H9 (cell line): Measurements from ENCODE around the gene S1PR4. TPM values are rescaled to one million over a fixed set of nuclear protein-coding genes. Genes with fewer than 3 reads are reported as not detected.

Experiments
- DNase-seq: peaks from one replicate; pipeline ENCODE4 v3.0.0-alpha.2; 2017
- H2AFZ ChIP-seq: one replicate; pipeline ENCODE4 v1.6.1; 2013; ENCODE audit warnings: mild to moderate bottlenecking, low read length, control low read depth, moderate library complexity
- H2AK5ac ChIP-seq: 2 replicates; pipeline ENCODE4 v1.6.1; 2013; ENCODE audit warnings: low read length, control low read depth, mixed read lengths; ENCODE audit not compliant: insufficient read length
- H2BK120ac ChIP-seq: one replicate; pipeline ENCODE4 v1.6.1; 2013; ENCODE audit warnings: low read depth, mild to moderate bottlenecking, low read length, control low read depth, inconsistent platforms; ENCODE audit not compliant: poor library complexity, severe bottlenecking
- H2BK12ac ChIP-seq: 2 replicates; pipeline ENCODE4 v1.6.1; 2013; ENCODE audit warnings: low read length, control low read depth, mixed read lengths, low read depth; ENCODE audit not compliant: insufficient read length
- H2BK15ac ChIP-seq: 2 replicates; pipeline ENCODE4 v1.6.1; 2013; ENCODE audit warnings: low read depth, low read length, control low read depth
- H2BK20ac ChIP-seq: one replicate; pipeline ENCODE4 v1.6.1; 2013; ENCODE audit warnings: low read depth, mild to moderate bottlenecking, low read length, control low read depth, inconsistent platforms; ENCODE audit not compliant: poor library complexity, severe bottlenecking
- H2BK5ac ChIP-seq: 2 replicates; pipeline ENCODE4 v1.6.1; 2013; ENCODE audit warnings: low read length, control low read depth, mixed read lengths; ENCODE audit not compliant: insufficient read length
- H3K14ac ChIP-seq: 2 replicates; pipeline ENCODE4 v1.6.1; 2013; ENCODE audit warnings: low read length, control low read depth; ENCODE audit not compliant: insufficient read depth
- H3K18ac ChIP-seq: 2 replicates; pipeline ENCODE4 v1.6.1; 2013; ENCODE audit warnings: low read depth, mild to moderate bottlenecking, mixed read lengths, low read length, control low read depth; ENCODE audit not compliant: insufficient read length
- H3K23ac ChIP-seq: 2 replicates; pipeline ENCODE4 v1.6.1; 2013; ENCODE audit warnings: low read length, control low read depth, mixed read lengths, low read depth; ENCODE audit not compliant: insufficient read length
- H3K23me2 ChIP-seq: 2 replicates; pipeline ENCODE4 v1.6.1; 2013; ENCODE audit warnings: low read depth, mild to moderate bottlenecking, mixed read lengths, low read length, control low read depth; ENCODE audit not compliant: insufficient read length, poor library complexity, severe bottlenecking
- H3K27ac ChIP-seq: 2 replicates; pipeline ENCODE4 v1.5.1; 2013; ENCODE audit warnings: low read length, control low read depth, mixed read lengths, low read depth; ENCODE audit not compliant: insufficient read length
- H3K27me3 ChIP-seq: 2 replicates; pipeline ENCODE4 v1.6.1; 2013; ENCODE audit warnings: low read length, control low read depth, inconsistent platforms; ENCODE audit not compliant: insufficient read depth
- H3K4ac ChIP-seq: 2 replicates; pipeline ENCODE4 v1.6.1; 2013; ENCODE audit warnings: low read depth, mild to moderate bottlenecking, control low read depth, inconsistent platforms, low read length, moderate library complexity
- H3K4me1 ChIP-seq: 2 replicates; pipeline ENCODE4 v1.6.1; 2013; ENCODE audit warnings: low read length, control low read depth, inconsistent platforms; ENCODE audit not compliant: insufficient read depth
- H3K4me2 ChIP-seq: 2 replicates; pipeline ENCODE4 v1.6.1; 2013; ENCODE audit warnings: low read length, control low read depth, mixed read lengths; ENCODE audit not compliant: insufficient read length, insufficient read depth
- H3K56ac ChIP-seq: 2 replicates; pipeline ENCODE4 v1.6.1; 2013; ENCODE audit warnings: low read depth, mild to moderate bottlenecking, mixed read lengths, low read length, control low read depth; ENCODE audit not compliant: insufficient read length
- H3K79me1 ChIP-seq: 2 replicates; pipeline ENCODE4 v1.6.1; 2013; ENCODE audit warnings: low read depth, mild to moderate bottlenecking, moderate library complexity, low read length, control low read depth, inconsistent platforms; ENCODE audit not compliant: insufficient read depth, poor library complexity, severe bottlenecking
- H3K79me2 ChIP-seq: 2 replicates; pipeline ENCODE4 v1.6.1; 2013; ENCODE audit warnings: low read length, control low read depth, inconsistent platforms; ENCODE audit not compliant: insufficient read depth
- H3K9ac ChIP-seq: 2 replicates; pipeline ENCODE4 v1.6.1; 2013; ENCODE audit warnings: low read length, control low read depth, mixed read lengths; ENCODE audit not compliant: insufficient read length; ENCODE audit errors: extremely low read depth
- H3K9me3 ChIP-seq: one replicate; pipeline ENCODE4 v1.6.1; 2013; ENCODE audit warnings: low read depth, low read length, inconsistent platforms; ENCODE audit not compliant: control insufficient read depth
- H3T11ph ChIP-seq: one replicate; pipeline ENCODE4 v1.6.1; 2013; ENCODE audit warnings: mild to moderate bottlenecking, low read length, control low read depth, inconsistent platforms
- H4K20me1 ChIP-seq: one replicate; pipeline ENCODE4 v1.6.1; 2013; ENCODE audit not compliant: control insufficient read depth, insufficient read length, insufficient read depth
- H4K5ac ChIP-seq: 2 replicates; pipeline ENCODE4 v1.6.1; 2013; ENCODE audit warnings: low read depth, mild to moderate bottlenecking, mixed read lengths, low read length, control low read depth; ENCODE audit not compliant: insufficient read length
- H4K8ac ChIP-seq: replicated peaks from 2 replicates; pipeline ENCODE4 v1.6.1; 2013; ENCODE audit warnings: low read length, control low read depth, mixed read lengths, low read depth; ENCODE audit not compliant: insufficient read length
- H4K91ac ChIP-seq: 2 replicates; pipeline ENCODE4 v1.6.1; 2013; ENCODE audit warnings: low read depth, mild to moderate bottlenecking, moderate library complexity, mixed read lengths, low read length, control low read depth; ENCODE audit not compliant: insufficient read length
- H3K27ac Mint-ChIP-seq, 3 experiments: 2 replicates in 2 of 3; 3 replicates in 1 of 3; pipeline ENCODE4 v1.8.0; 2020 to 2021; ENCODE audit warnings: mixed read lengths in 3 of 3, mild to moderate bottlenecking in 1 of 3, moderate library complexity in 1 of 3
- H3K27me3 Mint-ChIP-seq: 2 replicates; pipeline ENCODE4 v1.8.0; 2021; ENCODE audit warnings: low read depth, mild to moderate bottlenecking, moderate library complexity, mixed read lengths
- H3K36me3 Mint-ChIP-seq, 3 experiments: 2 replicates in 2 of 3; 3 replicates in 1 of 3; pipeline ENCODE4 v1.8.0; 2020 to 2021; ENCODE audit warnings: low read depth in 3 of 3, mixed read lengths in 3 of 3; ENCODE audit not compliant: insufficient read depth in 1 of 3
- H3K4me1 Mint-ChIP-seq, 2 experiments: 2 replicates each; pipeline ENCODE4 v1.8.0; 2020; ENCODE audit warnings: mixed read lengths in 2 of 2
- H3K4me3 Mint-ChIP-seq, 2 experiments: 2 replicates in 1 of 2; 3 replicates in 1 of 2; pipeline ENCODE4 v1.8.0; 2020 to 2021; ENCODE audit warnings: mild to moderate bottlenecking in 2 of 2, mixed read lengths in 2 of 2, moderate library complexity in 1 of 2
- H3K9me3 Mint-ChIP-seq, 2 experiments: 2 replicates in 1 of 2; 3 replicates in 1 of 2; pipeline ENCODE4 v1.8.0; 2020; ENCODE audit warnings: mild to moderate bottlenecking in 2 of 2, mixed read lengths in 2 of 2, moderate library complexity in 1 of 2
- WGBS: extraction: QIAGEN DNeasy Blood & Tissue Kit; methylation state at CpG from one replicate; pipeline ENCODE4 v1.1.7; 2013; ENCODE audit warnings: missing lambda C conversion rate, low lambda C conversion rate, mixed read lengths; ENCODE audit not compliant: insufficient read length; ENCODE audit errors: extremely low coverage; 5-methylcytosine and 5-hydroxymethylcytosine counted together
- total RNA-seq: library from RNA; stranded (reverse); gene quantifications from 2 replicates; pipeline ENCODE4 v1.2.1, GENCODE V29; 2021
- TF ChIP-seq, protein P1 (sequence below): fragments of 200-600 bp; sonication (generic); conservative IDR thresholded peaks from 3 replicates; pipeline ENCODE4 v1.8.0; 2021; ENCODE audit warnings: antibody characterized with exemption, mild to moderate bottlenecking

Gene S1PR4
- total RNA-seq, 1 experiment from 2014 or later = not detected

DNA sequence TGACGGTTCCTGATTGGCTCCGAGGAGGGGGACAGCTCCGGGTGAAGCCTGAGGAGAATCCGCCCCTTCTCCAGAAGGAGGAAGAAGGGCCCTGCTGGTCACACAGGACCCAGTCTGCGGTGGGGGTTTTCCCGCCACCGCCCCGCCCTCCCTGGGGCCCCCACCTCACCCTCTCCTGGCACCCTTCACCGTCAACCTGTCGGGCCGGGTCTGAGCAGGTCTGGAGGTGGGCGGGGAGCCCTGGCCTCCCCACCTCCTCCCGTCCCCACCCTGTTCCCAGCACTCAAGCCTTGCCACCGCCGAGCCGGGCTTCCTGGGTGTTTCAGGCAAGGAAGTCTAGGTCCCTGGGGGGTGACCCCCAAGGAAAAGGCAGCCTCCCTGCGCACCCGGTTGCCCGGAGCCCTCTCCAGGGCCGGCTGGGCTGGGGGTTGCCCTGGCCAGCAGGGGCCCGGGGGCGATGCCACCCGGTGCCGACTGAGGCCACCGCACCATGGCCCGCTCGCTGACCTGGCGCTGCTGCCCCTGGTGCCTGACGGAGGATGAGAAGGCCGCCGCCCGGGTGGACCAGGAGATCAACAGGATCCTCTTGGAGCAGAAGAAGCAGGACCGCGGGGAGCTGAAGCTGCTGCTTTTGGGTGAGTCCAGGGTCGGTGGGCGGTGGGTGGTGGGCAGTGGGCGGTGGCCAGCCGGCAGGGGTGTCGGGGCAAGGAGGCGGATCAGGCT is 42.4 kb upstream of the S1PR4 start, which contains the start of gene GNA15:
Gene GNA15 (plus strand): TSS at position 73 of the 723 bp plus-strand sequence. CDS start 418 bp downstream, at position 491.
- no peak within 1 kb of the TSS for H3K23ac ChIP-seq
- no peak within 1 kb of the TSS for H3K56ac ChIP-seq
- no peaks in the 10 kb centered on the region for H3K79me1 ChIP-seq
- Mint-ChIP-seq H3K36me3 (no peaks in the 10 kb centered on the region), H3K27me3 (peaks cover 1% of the 10 kb centered on the region), H3K9me3 (no peaks in the 10 kb centered on the region), H3K27ac (peak within 1 kb of the TSS in 1 of 3 experiments; percentile 40; a peak in 1 of 7 replicates), H3K4me3 (no peak within 1 kb of the TSS), H3K4me1 (peaks cover 3 to 8% of the 10 kb centered on the region in 2 experiments; a peak in 3 of 4 replicates)
- H4K20me1 ChIP-seq = no peaks in the 10 kb centered on the region
- H2BK5ac ChIP-seq = no peak within 1 kb of the TSS
- no peaks in the 10 kb centered on the region for H3K27me3 ChIP-seq
- no peak within 1 kb of the TSS for H3K27ac ChIP-seq
- H3K79me2 ChIP-seq = no peaks in the 10 kb centered on the region
- no peak within 1 kb of the TSS for H2AK5ac ChIP-seq
- H4K5ac ChIP-seq = no peak within 1 kb of the TSS
- H2AFZ ChIP-seq = no peak within 1 kb of the TSS
- WGBS = no CpG with 5 or more reads among the region's 40 CpGs
- no peak within 1 kb of the TSS for H3K14ac ChIP-seq
- H2BK120ac ChIP-seq = no peak within 1 kb of the TSS
- no peak within 1 kb of the TSS for H3K9ac ChIP-seq
- no peak within 1 kb of the TSS for H3K18ac ChIP-seq
- DNase-seq = no peak
- H2BK20ac ChIP-seq = no peak within 1 kb of the TSS
- no peak within 1 kb of the TSS for H4K91ac ChIP-seq
- H3K4me1 ChIP-seq = no peaks in the 10 kb centered on the region
- TF ChIP-seq, protein P1, sequence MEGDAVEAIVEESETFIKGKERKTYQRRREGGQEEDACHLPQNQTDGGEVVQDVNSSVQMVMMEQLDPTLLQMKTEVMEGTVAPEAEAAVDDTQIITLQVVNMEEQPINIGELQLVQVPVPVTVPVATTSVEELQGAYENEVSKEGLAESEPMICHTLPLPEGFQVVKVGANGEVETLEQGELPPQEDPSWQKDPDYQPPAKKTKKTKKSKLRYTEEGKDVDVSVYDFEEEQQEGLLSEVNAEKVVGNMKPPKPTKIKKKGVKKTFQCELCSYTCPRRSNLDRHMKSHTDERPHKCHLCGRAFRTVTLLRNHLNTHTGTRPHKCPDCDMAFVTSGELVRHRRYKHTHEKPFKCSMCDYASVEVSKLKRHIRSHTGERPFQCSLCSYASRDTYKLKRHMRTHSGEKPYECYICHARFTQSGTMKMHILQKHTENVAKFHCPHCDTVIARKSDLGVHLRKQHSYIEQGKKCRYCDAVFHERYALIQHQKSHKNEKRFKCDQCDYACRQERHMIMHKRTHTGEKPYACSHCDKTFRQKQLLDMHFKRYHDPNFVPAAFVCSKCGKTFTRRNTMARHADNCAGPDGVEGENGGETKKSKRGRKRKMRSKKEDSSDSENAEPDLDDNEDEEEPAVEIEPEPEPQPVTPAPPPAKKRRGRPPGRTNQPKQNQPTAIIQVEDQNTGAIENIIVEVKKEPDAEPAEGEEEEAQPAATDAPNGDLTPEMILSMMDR = no peak
- no peak within 1 kb of the TSS for H2BK12ac ChIP-seq
- no peak within 1 kb of the TSS for H3T11ph ChIP-seq
- H3K9me3 ChIP-seq = no peaks in the 10 kb centered on the region
- H2BK15ac ChIP-seq = no peak within 1 kb of the TSS
- no peaks in the 10 kb centered on the region for H3K23me2 ChIP-seq
- H3K4me2 ChIP-seq = no peak within 1 kb of the TSS
- H3K4ac ChIP-seq = no peak within 1 kb of the TSS
- no peak within 1 kb of the TSS for H4K8ac ChIP-seq
